ENCODE data around the gene MORN4. TPM values are rescaled to one million over a fixed set of nuclear protein-coding genes. Genes with fewer than 3 reads are reported as not detected.

The MORN4 gene
- total RNA-seq, 2 experiments from 2014 or later, result 2.4 to 5.4 TPM

DNA sequence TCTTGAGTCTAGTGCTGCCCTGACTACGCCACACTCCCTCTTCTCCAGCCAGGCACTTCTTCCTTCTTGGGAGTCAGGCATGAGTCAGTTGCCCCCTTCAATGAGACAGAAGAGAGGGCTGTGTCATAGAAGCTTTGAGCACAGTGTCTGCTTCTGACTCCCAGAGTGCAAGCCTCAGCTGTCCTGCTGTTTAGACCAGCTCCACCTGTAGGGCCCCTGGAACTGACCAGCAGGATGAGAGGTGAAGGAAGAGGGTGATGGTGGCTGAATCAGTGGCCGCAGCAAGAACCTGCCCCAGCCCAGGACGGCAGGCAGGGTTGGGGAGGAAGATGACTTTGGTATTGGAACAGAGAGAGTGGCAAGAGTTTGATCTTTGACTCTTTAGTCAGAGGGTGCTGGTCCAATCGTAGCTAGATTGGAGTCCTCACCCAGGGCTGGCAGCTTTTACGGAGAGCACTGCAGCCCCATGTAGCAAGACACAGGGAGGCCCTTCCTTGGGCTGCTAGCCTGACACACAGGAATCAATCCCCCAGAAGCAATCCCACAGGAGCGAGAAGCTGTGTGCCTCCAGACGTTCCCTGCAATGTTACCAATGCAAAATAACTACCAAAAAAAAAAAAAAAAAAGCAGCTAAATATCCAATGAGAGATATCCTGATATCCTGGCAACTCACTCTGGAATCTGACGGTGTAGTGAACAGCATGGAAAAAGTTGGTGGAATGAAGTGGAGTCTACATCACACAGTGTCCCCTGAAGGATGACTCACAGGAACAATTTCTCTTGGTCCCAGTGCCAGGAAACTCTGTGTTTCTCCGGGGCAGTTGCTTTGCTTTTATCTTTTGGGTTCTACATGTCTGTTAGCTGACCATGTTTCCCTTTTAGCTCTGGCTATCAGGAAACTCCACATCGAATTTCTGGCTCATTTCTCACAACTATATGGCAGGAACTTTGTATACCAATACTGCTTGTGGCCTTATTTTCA, 36.9 kb downstream of the MORN4 start:
- Histone ChIP-seq H3K4me1 (ENCODE audit: insufficient read depth, low read length, poor library complexity, severe bottlenecking) (peaks cover 7% of the 10 kb centered on the region), H3K27ac (ENCODE audit: low read depth, low read length, poor library complexity, severe bottlenecking) (no peak overlapping the region), H4K20me1 (ENCODE audit: insufficient read depth, low read length) (no peaks in the 10 kb centered on the region), H3K9me2 (ENCODE audit: insufficient read depth, low read length) (no peaks in the 10 kb centered on the region), H3K36me3 (ENCODE audit: insufficient read depth, low read length) (no peaks in the 10 kb centered on the region), H3K4me2 (ENCODE audit: low read length) (no peak overlapping the region), H2AFZ (ENCODE audit: low read length) (no peak overlapping the region), H3K9me3 (ENCODE audit: low read length) (no peaks in the 10 kb centered on the region), H3K79me2 (ENCODE audit: insufficient read depth, low read depth, low read length) (no peaks in the 10 kb centered on the region), H3K4me3 (ENCODE audit: low read depth, low read length, poor library complexity, severe bottlenecking) (no peak overlapping the region)
- no peak for DNase-seq (ENCODE audit: low spot score)
- intact Hi-C loops (cut with micrococcal nuclease; ENCODE audit: unreplicated experiment), result no loop called here
- CTCF ChIA-PET (ENCODE audit: unreplicated experiment), result no interaction called here
- POLR2A ChIA-PET, result interaction anchor here (0.6 kb wide), 2 partner anchors 21 to 91 kb away, joined by 3 to 4 read pairs; no protein-coding TSS in a partner anchor
- TF ChIP-seq EZH2phosphoT487 (IDR thresholded peaks at IDR 0.05; ENCODE audit: borderline replicate concordance, low read depth, low read length), result no peak
- TF ChIP-seq, protein P1, sequence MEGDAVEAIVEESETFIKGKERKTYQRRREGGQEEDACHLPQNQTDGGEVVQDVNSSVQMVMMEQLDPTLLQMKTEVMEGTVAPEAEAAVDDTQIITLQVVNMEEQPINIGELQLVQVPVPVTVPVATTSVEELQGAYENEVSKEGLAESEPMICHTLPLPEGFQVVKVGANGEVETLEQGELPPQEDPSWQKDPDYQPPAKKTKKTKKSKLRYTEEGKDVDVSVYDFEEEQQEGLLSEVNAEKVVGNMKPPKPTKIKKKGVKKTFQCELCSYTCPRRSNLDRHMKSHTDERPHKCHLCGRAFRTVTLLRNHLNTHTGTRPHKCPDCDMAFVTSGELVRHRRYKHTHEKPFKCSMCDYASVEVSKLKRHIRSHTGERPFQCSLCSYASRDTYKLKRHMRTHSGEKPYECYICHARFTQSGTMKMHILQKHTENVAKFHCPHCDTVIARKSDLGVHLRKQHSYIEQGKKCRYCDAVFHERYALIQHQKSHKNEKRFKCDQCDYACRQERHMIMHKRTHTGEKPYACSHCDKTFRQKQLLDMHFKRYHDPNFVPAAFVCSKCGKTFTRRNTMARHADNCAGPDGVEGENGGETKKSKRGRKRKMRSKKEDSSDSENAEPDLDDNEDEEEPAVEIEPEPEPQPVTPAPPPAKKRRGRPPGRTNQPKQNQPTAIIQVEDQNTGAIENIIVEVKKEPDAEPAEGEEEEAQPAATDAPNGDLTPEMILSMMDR (conservative IDR thresholded peaks at IDR 0.05; ENCODE audit: low read length), result no peak
- no TSS peak for BruUV-seq (replicated peaks)

- POLR2A ChIA-PET, result no interaction called here
These were observed 39.9 kb downstream of the MORN4 start for GRCh38 chr10:97593421-97593820.

More at GRCh38 chr10:97593421-97593820, 39.9 kb downstream of the MORN4 start:
- TF ChIP-seq, protein P1 (conservative IDR thresholded peaks at IDR 0.05; ENCODE audit: low read length), result no peak
- TF ChIP-seq EZH2phosphoT487 (IDR thresholded peaks at IDR 0.05; ENCODE audit: borderline replicate concordance, low read depth, low read length), result no peak
- H3K4me3 ChIP-seq (ENCODE audit: low read depth, low read length, poor library complexity, severe bottlenecking), result no peak overlapping the region
- H3K4me1 ChIP-seq (ENCODE audit: insufficient read depth, low read length, poor library complexity, severe bottlenecking), result peaks cover 15% of the 10 kb centered on the region
- no peak overlapping the region for H3K27ac ChIP-seq (ENCODE audit: low read depth, low read length, poor library complexity, severe bottlenecking)
- H3K9me2 ChIP-seq (ENCODE audit: insufficient read depth, low read length), result no peaks in the 10 kb centered on the region
- no peaks in the 10 kb centered on the region for H3K36me3 ChIP-seq (ENCODE audit: insufficient read depth, low read length)
- no peak overlapping the region for H2AFZ ChIP-seq (ENCODE audit: low read length)
- CTCF ChIA-PET (ENCODE audit: unreplicated experiment), result no interaction called here
- no peaks in the 10 kb centered on the region for H3K9me3 ChIP-seq (ENCODE audit: low read length)
- intact Hi-C loops (cut with micrococcal nuclease; ENCODE audit: unreplicated experiment), result no loop called here
- no peak for DNase-seq (ENCODE audit: low spot score)
- H4K20me1 ChIP-seq (ENCODE audit: insufficient read depth, low read length), result no peaks in the 10 kb centered on the region
- H3K79me2 ChIP-seq (ENCODE audit: insufficient read depth, low read depth, low read length), result no peaks in the 10 kb centered on the region
- H3K4me2 ChIP-seq (ENCODE audit: low read length), result no peak overlapping the region
- BruUV-seq (replicated peaks), result no TSS peak
